Neutrophil (primary cell): Measurements from ENCODE around the gene IQCC.

Experiments
- H3K27ac ChIP-seq: fragments of 200-600 bp; sonication (generic); 2 replicates; pipeline ENCODE4 v1.5.1; 2016; ENCODE audit warnings: mild to moderate bottlenecking, moderate library complexity
- H3K27me3 ChIP-seq: fragments of 200-600 bp; sonication (generic); 2 replicates; pipeline ENCODE4 v1.6.0; 2016; ENCODE audit warnings: mild to moderate bottlenecking
- H3K36me3 ChIP-seq: fragments of 200-600 bp; sonication (generic); 2 replicates; pipeline ENCODE4 v1.5.1; 2017
- H3K4me1 ChIP-seq, 2 experiments: fragments of 200-600 bp in 1 of 2; sonication (generic) in 1 of 2; 1 replicate in 1 of 2; 2 replicates in 1 of 2; pipeline versions ENCODE4 v1.5.1 to v1.6.1; 2013 to 2016; ENCODE audit warnings: low read depth in 1 of 2, low read length in 1 of 2, mild to moderate bottlenecking in 1 of 2, moderate library complexity in 1 of 2; ENCODE audit not compliant: control insufficient read depth in 1 of 2, insufficient read depth in 1 of 2
- H3K4me3 ChIP-seq, 2 experiments: fragments of 200-600 bp in 1 of 2; sonication (generic) in 1 of 2; 1 replicate in 1 of 2; 2 replicates in 1 of 2; pipeline ENCODE4 v1.5.1; 2013 to 2016; ENCODE audit warnings: low read depth in 1 of 2, low read length in 1 of 2, mild to moderate bottlenecking in 1 of 2, moderate library complexity in 1 of 2
- H3K9me3 ChIP-seq: fragments of 200-600 bp; sonication (generic); 2 replicates; pipeline ENCODE4 v1.5.1; 2016
- TF ChIP-seq, protein P1 (sequence below): fragments of 200-600 bp; sonication (generic); IDR thresholded peaks from 2 replicates; pipeline ENCODE4 v1.5.1; 2016; ENCODE audit warnings: antibody characterized with exemption

The IQCC gene

GRCh38 chr1:32242341-32242851 is 36.9 kb downstream of the IQCC start:
- H3K9me3 ChIP-seq: no peaks in the 10 kb centered on the region
- H3K27ac ChIP-seq: no peak overlapping the region
- peaks cover 21 to 22% of the 10 kb centered on the region in 2 experiments for H3K4me1 ChIP-seq
- TF ChIP-seq, protein P1, sequence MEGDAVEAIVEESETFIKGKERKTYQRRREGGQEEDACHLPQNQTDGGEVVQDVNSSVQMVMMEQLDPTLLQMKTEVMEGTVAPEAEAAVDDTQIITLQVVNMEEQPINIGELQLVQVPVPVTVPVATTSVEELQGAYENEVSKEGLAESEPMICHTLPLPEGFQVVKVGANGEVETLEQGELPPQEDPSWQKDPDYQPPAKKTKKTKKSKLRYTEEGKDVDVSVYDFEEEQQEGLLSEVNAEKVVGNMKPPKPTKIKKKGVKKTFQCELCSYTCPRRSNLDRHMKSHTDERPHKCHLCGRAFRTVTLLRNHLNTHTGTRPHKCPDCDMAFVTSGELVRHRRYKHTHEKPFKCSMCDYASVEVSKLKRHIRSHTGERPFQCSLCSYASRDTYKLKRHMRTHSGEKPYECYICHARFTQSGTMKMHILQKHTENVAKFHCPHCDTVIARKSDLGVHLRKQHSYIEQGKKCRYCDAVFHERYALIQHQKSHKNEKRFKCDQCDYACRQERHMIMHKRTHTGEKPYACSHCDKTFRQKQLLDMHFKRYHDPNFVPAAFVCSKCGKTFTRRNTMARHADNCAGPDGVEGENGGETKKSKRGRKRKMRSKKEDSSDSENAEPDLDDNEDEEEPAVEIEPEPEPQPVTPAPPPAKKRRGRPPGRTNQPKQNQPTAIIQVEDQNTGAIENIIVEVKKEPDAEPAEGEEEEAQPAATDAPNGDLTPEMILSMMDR: no peak
- H3K27me3 ChIP-seq: peaks cover 50% of the 10 kb centered on the region
- no peak overlapping the region for H3K4me3 ChIP-seq
- H3K36me3 ChIP-seq: no peaks in the 10 kb centered on the region

DNA sequence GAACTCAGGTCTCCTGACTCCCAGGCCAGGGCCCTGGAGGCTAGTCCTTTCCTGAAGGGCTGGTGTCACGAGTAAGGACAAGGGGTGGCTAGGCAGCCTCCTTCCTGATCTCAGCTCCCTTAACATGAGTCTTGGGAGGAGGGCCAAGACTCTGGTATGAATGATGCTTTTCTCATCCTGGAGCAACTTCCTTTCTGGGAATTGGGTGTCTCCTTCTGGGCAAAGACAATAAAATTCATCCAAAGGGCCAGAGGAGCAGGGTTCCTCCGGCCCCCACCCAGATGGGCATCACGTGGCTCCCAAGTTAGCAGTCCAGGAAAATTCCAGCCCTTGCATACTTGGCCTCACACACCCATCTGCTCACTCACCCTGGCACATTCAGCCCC is 41.4 kb downstream of the IQCC start, which contains the start of gene FAM167B:
Gene FAM167B (plus strand): TSS at position 335 of the 386 bp plus-strand sequence. CDS start 200 bp downstream, outside the sequence.
- TF ChIP-seq, protein P1: no peak
- Histone ChIP-seq H3K9me3 (no peaks in the 10 kb centered on the region), H3K27me3 (peaks cover 35% of the 10 kb centered on the region), H3K36me3 (no peaks in the 10 kb centered on the region), H3K4me1 (peaks cover 16 to 19% of the 10 kb centered on the region in 2 experiments), H3K4me3 (no peak within 1 kb of the TSS), H3K27ac (no peak within 1 kb of the TSS)

DNA sequence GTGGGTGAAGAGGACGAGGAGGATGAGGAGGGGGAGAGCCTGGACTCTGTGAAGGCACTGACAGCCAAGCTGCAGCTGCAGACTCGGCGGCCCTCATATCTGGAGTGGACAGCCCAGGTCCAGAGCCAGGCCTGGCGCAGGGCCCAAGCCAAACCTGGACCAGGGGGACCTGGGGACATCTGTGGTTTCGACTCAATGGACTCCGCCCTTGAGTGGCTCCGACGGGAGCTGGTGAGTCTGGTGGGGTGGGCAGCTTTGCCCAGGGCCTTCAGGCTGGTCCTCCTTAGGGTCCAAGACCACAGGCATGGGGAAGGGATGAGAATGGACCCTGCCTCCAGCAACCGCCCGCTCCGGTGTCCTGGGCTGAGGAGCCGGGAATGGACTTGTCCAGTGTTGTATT is 42.0 kb downstream of the IQCC start:
- H3K4me3 ChIP-seq: no peak overlapping the region
- H3K4me1 ChIP-seq: peaks cover 16% of the 10 kb centered on the region in 2 experiments
- H3K27ac ChIP-seq: no peak overlapping the region

DNA sequence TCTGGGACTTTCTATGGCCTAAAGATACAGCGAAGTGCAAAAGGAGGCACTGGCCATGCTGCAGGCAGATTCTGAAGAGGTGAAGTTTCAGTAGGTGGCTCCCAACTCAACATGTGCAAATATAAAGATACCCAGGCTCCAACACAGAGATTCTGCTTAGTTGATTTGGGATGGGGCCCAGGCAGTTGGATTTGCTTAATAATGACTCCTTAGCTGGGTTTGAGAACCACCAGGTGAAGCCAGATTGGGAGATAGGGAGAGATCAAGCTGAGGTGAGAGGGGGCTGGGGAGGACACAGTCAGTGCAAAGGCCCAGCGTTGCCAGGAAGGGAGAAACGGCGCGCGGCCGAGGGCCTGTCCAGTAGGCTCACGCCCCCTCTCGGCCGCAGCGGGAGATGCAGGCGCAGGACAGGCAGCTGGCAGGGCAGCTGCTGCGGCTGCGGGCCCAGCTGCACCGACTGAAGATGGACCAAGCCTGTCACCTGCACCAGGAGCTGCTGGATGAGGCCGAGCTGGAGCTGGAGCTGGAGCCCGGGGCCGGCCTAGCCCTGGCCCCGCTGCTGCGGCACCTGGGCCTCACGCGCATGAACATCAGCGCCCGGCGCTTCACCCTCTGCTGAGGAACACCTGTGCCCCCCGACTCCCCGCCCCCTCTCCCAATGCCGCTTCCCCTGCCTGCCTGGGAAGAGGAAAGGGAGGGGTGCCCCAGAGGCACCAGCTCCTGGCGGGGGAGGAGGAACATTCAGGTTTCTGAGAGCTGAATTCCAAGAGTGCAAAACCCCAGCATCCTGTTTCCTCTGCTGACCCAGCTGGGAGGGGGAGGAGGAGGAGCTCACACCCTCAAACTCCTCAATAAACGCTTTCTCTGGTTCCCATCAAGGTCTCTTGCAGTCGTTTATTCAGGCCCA is 42.8 kb downstream of the IQCC start:
- no peaks in the 10 kb centered on the region for H3K36me3 ChIP-seq
- no peak overlapping the region for H3K27ac ChIP-seq
- H3K4me3 ChIP-seq: peak overlapping the region in 1 of 2 experiments; percentile 9
- peaks cover 15 to 16% of the 10 kb centered on the region in 2 experiments for H3K4me1 ChIP-seq
- TF ChIP-seq, protein P1: peak; percentile 88
- H3K27me3 ChIP-seq: peaks cover 23% of the 10 kb centered on the region
- H3K9me3 ChIP-seq: no peaks in the 10 kb centered on the region

More for the DNA sequence above, 42.0 kb downstream of the IQCC start:
- H3K27me3 ChIP-seq: peaks cover 29% of the 10 kb centered on the region
- no peaks in the 10 kb centered on the region for H3K36me3 ChIP-seq
- TF ChIP-seq, protein P1: no peak
- H3K9me3 ChIP-seq: no peaks in the 10 kb centered on the region

DNA sequence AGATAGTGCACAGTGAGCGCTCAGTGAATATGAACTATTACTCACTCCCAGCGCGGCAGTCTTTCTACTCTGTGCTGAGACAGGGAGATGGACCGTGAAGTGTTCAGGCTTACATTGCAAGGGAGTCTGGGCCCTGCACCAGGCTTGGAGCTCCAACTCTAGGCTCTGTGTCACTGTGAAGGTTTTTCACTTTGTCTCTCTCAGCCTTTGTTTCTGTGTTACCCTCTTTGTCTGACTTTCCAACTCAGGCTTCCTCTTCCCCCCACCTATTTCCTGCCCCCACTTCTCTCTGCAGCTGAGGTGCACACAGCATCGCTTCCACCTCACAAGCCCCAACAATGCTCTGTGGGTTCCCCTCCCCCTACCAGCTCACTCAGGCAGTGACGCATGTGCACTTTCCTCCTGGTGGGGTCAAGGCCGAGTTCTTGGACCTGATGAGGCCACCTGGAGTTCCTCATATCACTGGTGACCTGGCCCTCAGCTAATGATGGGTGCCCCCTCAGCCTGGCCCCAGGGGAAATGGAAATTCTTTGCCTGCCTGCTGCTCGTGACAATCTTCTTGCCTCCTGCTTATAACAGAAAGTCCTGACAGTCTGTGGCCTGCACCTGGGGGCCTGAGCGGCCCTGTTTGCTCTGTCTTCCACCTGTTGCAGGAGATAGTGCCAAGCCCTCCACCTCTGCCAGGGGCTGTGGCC is 44.5 kb downstream of the IQCC start:
- TF ChIP-seq, protein P1: no peak
- H3K4me3 ChIP-seq: no peak overlapping the region
- H3K27me3 ChIP-seq: peaks cover 23% of the 10 kb centered on the region
- H3K36me3 ChIP-seq: no peaks in the 10 kb centered on the region
- H3K27ac ChIP-seq: no peak overlapping the region
- no peaks in the 10 kb centered on the region for H3K9me3 ChIP-seq
- H3K4me1 ChIP-seq: peaks cover 15 to 16% of the 10 kb centered on the region in 2 experiments
